Suprapubic skin (tissue), 4 donors: ENCODE results near the gene CYP4F22.
"Not testable (repeated sequence)": the region's sequence is repeated elsewhere in the genome, so short reads cannot be mapped to it uniquely, and the experiment has no call there.

Source experiments
- EP300 ChIP-seq: sonication (generic); formaldehyde crosslinking; IDR thresholded peaks from one replicate; pipeline ENCODE4 v1.6.1; 2017; ENCODE audit warnings: antibody characterized with exemption
- POLR2A ChIP-seq, 2 donors: fragments of 450-650 bp; IDR thresholded peaks; one replicate each; pipeline ENCODE4 v1.6.1; 2017; ENCODE audit warnings: antibody characterized with exemption in 2 of 2, mild to moderate bottlenecking in 2 of 2, moderate library complexity in 2 of 2
- POLR2AphosphoS5 ChIP-seq, 3 donors: sonication (generic); formaldehyde crosslinking; IDR thresholded peaks; one replicate each; pipeline ENCODE4 v1.6.1; 2017; ENCODE audit warnings: antibody characterized with exemption in 3 of 3
- TF ChIP-seq, protein P1 (sequence below), 2 donors: fragments of 200-600 bp in 1 of 2; fragments of 450-650 bp in 1 of 2; sonication (generic) in 1 of 2; IDR thresholded peaks; one replicate each; pipeline ENCODE4 v1.5.1; 2016 to 2019; ENCODE audit warnings: antibody characterized with exemption in 2 of 2, mild to moderate bottlenecking in 1 of 2, moderate library complexity in 1 of 2

DNA sequence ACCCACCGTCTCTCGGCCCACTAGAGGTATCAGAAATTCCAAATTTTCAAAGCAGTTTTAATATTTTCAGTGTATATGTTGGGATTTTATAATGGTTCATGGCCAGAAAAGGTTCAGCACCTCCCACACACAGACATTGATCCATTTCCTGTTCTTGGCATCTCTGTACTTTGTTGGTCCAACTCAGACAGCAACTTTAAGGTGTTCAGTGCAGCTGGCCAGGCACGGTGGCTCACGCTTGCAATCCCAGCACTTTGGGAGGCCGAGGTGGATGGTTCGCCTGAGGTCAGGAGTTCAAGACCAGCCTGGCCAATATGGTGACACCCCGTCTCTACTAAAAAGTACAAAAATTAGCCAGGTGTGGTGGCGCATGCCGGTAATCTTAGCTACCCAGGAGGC is 6.9 kb downstream of the CYP4F22 start:
- TF ChIP-seq, protein P1, sequence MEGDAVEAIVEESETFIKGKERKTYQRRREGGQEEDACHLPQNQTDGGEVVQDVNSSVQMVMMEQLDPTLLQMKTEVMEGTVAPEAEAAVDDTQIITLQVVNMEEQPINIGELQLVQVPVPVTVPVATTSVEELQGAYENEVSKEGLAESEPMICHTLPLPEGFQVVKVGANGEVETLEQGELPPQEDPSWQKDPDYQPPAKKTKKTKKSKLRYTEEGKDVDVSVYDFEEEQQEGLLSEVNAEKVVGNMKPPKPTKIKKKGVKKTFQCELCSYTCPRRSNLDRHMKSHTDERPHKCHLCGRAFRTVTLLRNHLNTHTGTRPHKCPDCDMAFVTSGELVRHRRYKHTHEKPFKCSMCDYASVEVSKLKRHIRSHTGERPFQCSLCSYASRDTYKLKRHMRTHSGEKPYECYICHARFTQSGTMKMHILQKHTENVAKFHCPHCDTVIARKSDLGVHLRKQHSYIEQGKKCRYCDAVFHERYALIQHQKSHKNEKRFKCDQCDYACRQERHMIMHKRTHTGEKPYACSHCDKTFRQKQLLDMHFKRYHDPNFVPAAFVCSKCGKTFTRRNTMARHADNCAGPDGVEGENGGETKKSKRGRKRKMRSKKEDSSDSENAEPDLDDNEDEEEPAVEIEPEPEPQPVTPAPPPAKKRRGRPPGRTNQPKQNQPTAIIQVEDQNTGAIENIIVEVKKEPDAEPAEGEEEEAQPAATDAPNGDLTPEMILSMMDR (IDR thresholded peaks at IDR 0.05) = not testable (repeated sequence)
- TF ChIP-seq POLR2A (IDR thresholded peaks at IDR 0.05); POLR2AphosphoS5 (IDR thresholded peaks at IDR 0.05); EP300: not testable (repeated sequence)
